Progenitor cell of endocrine pancreas (in vitro differentiated cells): Measurements from ENCODE around the gene H2AZ2. TPM values are rescaled to one million over a fixed set of nuclear protein-coding genes. Genes with fewer than 3 reads are reported as not detected.
A peak's percentile ranks its signal among the peaks of the same experiment; 100 is the strongest.
"Not testable (repeated sequence)": the region's sequence is repeated elsewhere in the genome, so short reads cannot be mapped to it uniquely, and the experiment has no call there.

Experiments used
- DNase-seq: peaks from one replicate; pipeline ENCODE4 v3.0.0; 2021; ENCODE audit warnings: low spot score; ENCODE audit not compliant: unreplicated experiment
- H3K27ac Mint-ChIP-seq: 2 replicates; pipeline ENCODE4 v1.8.0; 2021; ENCODE audit warnings: mild to moderate bottlenecking, moderate library complexity, mixed read lengths
- H3K27me3 Mint-ChIP-seq: 2 replicates; pipeline ENCODE4 v1.8.0; 2021; ENCODE audit warnings: mixed read lengths
- H3K36me3 Mint-ChIP-seq: 2 replicates; pipeline ENCODE4 v1.8.0; 2022; ENCODE audit warnings: mixed read lengths; ENCODE audit not compliant: insufficient read depth
- H3K4me1 Mint-ChIP-seq: 2 replicates; pipeline ENCODE4 v1.8.0; 2021; ENCODE audit warnings: low read depth, mixed read lengths
- H3K4me3 Mint-ChIP-seq: 2 replicates; pipeline ENCODE4 v1.8.0; 2021; ENCODE audit warnings: low read depth, mild to moderate bottlenecking, moderate library complexity, mixed read lengths
- H3K9me3 Mint-ChIP-seq: 2 replicates; pipeline ENCODE4 v1.8.0; 2021; ENCODE audit warnings: low read depth, mixed read lengths
- total RNA-seq: library from RNA; stranded (reverse); gene quantifications from 2 replicates; pipeline ENCODE4 v1.2.1, GENCODE V29; 2021
- TF ChIP-seq, protein P1 (sequence below): fragments of 200-600 bp; sonication (generic); IDR thresholded peaks from one replicate; pipeline ENCODE4 v1.5.0; 2021; ENCODE audit warnings: antibody characterized with exemption, mild to moderate bottlenecking; ENCODE audit not compliant: unreplicated experiment

The H2AZ2 gene
- total RNA-seq, 1 donor from 2014 or later: 244 TPM

DNA sequence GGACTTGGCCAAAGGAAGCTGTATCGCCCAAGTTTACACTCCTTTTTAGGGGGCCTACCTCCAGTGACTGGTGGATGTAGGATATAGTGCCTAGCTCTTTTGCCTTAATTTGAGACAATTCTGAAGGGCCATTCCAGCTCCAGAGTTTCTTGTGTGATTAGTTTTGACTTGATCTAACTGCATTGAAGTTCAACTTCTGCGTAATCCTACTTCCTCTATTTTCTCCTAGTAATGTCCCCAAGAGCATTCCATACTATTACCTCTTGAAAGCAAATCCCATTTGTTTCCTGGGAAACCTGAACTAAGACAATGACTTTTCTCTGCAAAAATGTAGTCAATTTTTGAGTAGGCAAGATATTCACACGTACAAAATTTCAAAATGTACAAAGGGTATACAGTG lies 4.7 kb upstream of the H2AZ2 start:
- Mint-ChIP-seq H3K9me3 (no peaks in the 10 kb centered on the region), H3K27me3 (no peaks in the 10 kb centered on the region), H3K4me1 (peaks cover 2% of the 10 kb centered on the region), H3K36me3 (no peaks in the 10 kb centered on the region), H3K4me3 (no peak overlapping the region), H3K27ac (no peak overlapping the region)
- TF ChIP-seq, protein P1, sequence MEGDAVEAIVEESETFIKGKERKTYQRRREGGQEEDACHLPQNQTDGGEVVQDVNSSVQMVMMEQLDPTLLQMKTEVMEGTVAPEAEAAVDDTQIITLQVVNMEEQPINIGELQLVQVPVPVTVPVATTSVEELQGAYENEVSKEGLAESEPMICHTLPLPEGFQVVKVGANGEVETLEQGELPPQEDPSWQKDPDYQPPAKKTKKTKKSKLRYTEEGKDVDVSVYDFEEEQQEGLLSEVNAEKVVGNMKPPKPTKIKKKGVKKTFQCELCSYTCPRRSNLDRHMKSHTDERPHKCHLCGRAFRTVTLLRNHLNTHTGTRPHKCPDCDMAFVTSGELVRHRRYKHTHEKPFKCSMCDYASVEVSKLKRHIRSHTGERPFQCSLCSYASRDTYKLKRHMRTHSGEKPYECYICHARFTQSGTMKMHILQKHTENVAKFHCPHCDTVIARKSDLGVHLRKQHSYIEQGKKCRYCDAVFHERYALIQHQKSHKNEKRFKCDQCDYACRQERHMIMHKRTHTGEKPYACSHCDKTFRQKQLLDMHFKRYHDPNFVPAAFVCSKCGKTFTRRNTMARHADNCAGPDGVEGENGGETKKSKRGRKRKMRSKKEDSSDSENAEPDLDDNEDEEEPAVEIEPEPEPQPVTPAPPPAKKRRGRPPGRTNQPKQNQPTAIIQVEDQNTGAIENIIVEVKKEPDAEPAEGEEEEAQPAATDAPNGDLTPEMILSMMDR: no peak
- DNase-seq: no peak

DNA sequence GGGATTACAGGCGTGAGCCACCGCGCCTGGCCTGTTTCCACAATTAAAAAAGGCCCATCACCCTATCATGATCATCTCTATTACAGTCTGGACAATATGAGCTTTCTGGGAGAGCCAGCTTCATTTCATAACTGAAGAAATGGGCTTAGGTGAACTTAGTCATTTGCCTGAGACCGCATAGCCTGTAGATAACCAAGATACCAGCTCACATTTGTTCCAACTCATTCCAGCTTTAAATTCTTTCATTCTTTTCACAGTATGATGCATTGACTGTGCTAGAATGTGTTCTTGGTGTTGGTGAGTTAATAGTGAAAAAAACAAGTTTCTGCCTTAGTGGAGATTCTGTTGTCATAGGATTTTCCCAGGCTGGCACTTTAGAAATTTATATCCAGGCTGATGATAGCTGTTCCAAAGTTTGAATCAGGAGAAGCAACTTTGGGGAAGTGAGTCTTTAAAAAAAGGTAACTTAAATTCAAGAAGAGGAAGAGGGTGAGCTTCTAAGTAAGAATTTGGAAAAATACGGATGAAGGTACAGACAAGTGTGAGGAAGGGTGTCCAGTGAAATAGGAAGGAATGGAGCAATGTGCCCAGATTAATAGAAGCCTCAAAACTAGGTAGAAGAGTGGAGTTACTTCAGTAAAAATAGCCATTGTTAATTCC lies 2.1 kb upstream of the H2AZ2 start:
- Mint-ChIP-seq H3K9me3 (no peaks in the 10 kb centered on the region), H3K4me3 (peak overlapping the region; percentile 92), H3K4me1 (peaks cover 16% of the 10 kb centered on the region), H3K27ac (peak overlapping the region; percentile 74), H3K36me3 (no peaks in the 10 kb centered on the region), H3K27me3 (no peaks in the 10 kb centered on the region)
- TF ChIP-seq, protein P1: no peak
- no peak for DNase-seq

DNA sequence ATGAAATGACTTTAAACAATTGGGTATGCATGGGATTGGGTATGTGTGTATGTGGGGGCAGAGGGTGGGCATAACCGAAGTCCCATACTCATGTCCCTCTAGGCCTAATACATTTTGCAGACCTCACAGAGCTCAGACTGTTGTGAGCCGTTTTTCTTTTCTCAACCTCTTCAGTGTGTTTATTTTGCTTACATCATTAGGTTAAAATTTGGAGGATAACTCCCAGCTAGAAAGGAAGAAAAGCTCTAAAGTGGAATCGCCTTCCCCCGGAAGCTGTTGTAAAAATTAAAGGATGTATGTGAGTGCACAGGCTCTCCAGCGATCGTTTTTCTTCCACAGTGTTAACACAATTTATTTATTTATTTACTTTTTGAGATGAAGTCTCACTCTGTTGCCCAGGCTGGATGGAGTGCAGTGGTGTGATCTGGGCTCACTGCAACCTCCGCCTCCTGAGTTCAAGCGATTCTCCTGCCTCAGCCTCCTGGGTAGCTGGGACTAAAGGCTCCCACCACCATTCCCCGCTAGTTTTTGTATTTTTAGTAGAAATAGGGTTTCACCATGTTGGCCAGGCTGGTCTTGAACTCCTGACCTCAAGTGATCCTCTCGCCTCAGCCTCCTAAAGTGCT lies 1.5 kb upstream of the H2AZ2 start:
- no peaks in the 10 kb centered on the region for H3K27me3 Mint-ChIP-seq
- peak overlapping the region; percentile 92 for H3K4me3 Mint-ChIP-seq

DNA sequence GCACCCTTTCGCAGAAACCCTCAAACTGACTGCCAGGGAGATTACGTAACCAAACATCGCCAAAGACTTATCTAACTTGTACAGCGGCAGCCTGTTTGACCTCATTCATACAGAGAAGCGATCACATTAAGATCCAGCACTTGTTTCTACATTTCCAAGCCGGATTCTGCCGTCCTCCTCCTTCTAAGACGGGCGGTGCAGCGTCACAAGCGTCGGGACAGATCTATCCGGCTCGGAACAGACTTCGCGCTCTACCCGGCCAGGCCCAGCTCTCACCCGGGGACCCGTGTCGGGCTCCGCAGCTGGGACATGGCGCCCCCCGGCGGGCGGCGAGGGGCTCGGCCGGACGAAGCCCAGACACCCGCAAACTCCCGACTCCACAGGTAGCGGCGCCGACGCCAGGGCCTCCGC lies 373 bp downstream of the H2AZ2 start:
- DNase-seq: peak; percentile 84
- no peaks in the 10 kb centered on the region for H3K36me3 Mint-ChIP-seq
- TF ChIP-seq, protein P1: peak; percentile 98
- H3K27me3 Mint-ChIP-seq: no peaks in the 10 kb centered on the region
- peak overlapping the region; percentile 92 for H3K4me3 Mint-ChIP-seq
- peak overlapping the region; percentile 98 for H3K27ac Mint-ChIP-seq
- H3K4me1 Mint-ChIP-seq: peaks cover 16% of the 10 kb centered on the region
- H3K9me3 Mint-ChIP-seq: no peaks in the 10 kb centered on the region

More for the DNA sequence above, 1.5 kb upstream of the H2AZ2 start:
- Mint-ChIP-seq H3K36me3 (no peaks in the 10 kb centered on the region), H3K4me1 (peaks cover 16% of the 10 kb centered on the region), H3K9me3 (no peaks in the 10 kb centered on the region), H3K27ac (peak overlapping the region; percentile 74)
- no peak for DNase-seq
- TF ChIP-seq, protein P1: no peak

DNA sequence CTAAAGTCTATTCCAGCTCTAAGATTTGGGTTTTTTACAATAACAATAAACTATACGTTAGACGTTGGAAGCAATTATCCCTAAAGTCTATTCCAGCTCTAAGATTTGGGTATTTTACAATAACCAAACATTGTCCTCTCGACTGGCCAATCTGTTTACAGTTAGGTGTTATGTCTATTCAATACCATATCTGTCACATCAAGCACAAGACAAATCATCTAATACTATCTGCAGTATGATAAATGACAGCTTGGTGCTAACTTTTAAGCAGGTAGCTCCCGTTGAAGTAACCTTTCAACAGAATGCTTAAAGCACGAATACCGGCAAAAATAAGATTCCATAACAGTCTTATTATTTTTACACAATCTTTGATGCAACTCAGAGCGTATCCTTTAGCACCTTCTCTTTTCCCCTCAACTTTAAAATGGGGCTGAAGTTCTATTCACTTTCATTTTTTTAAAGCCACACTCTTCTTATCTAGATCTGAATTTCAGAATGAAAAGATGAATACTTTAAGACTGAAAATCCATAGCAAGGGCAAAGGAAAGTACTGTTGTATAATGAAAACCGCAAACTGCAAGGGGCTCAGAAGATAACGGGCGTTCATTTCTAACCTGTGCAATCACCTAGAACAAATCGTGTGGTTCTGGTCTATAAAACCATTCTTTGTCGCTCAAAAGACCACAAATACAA lies 925 bp downstream of the H2AZ2 start:
- Mint-ChIP-seq H3K27ac (peak overlapping the region; percentile 98), H3K27me3 (no peaks in the 10 kb centered on the region), H3K4me1 (peaks cover 18% of the 10 kb centered on the region), H3K4me3 (peak overlapping the region; percentile 92), H3K36me3 (peaks cover 2% of the 10 kb centered on the region), H3K9me3 (no peaks in the 10 kb centered on the region)
- TF ChIP-seq, protein P1: no peak
- no peak for DNase-seq

DNA sequence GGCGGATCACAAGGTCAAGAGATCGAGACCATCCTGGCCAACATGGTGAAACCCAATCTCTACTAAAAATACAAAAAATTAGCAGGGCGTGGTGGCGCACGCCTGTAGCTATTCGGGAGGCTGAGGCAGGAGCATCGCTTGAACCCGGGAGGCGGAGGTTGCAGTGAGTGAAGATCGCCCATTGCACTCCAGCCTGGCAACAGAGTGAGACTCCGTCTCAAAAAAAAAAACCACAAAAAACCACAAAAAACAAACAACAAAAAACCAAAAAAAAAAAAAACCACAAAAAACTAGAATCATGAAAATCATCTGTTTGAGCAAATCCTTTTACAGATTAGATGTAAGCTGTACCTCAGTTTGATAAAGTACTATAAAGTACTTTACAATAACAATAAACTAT lies 1.5 kb downstream of the H2AZ2 start:
- DNase-seq, H3K36me3 Mint-ChIP-seq, H3K9me3 Mint-ChIP-seq, H3K27me3 Mint-ChIP-seq: not testable (repeated sequence)
- Mint-ChIP-seq H3K27ac (peak overlapping the region; percentile 79), H3K4me1 (peaks cover 21% of the 10 kb centered on the region), H3K4me3 (peak overlapping the region; percentile 92)
